Upper lobe of left lung (tissue), 4 donors: Measurements from ENCODE around the gene RUNX2.

ENCODE experiments used
- POLR2A ChIP-seq, 4 donors: fragments of 450-650 bp; IDR thresholded peaks; one replicate each; pipeline ENCODE4 v1.5.1; 2016 to 2017; ENCODE audit warnings: antibody characterized with exemption in 4 of 4, mild to moderate bottlenecking in 2 of 4
- POLR2AphosphoS5 ChIP-seq, 2 donors: sonication (generic); formaldehyde crosslinking; IDR thresholded peaks; one replicate each; pipeline ENCODE4 v1.5.1; 2017; ENCODE audit warnings: antibody characterized with exemption in 2 of 2
- TF ChIP-seq, protein P1 (sequence below), 6 experiments: fragments of 450-650 bp in 4 of 6; fragments of 200-600 bp in 2 of 6; sonication (generic) in 2 of 6; IDR thresholded peaks; one replicate each; pipeline ENCODE4 v1.5.1; 2016 to 2019; ENCODE audit warnings: antibody characterized with exemption in 6 of 6

DNA sequence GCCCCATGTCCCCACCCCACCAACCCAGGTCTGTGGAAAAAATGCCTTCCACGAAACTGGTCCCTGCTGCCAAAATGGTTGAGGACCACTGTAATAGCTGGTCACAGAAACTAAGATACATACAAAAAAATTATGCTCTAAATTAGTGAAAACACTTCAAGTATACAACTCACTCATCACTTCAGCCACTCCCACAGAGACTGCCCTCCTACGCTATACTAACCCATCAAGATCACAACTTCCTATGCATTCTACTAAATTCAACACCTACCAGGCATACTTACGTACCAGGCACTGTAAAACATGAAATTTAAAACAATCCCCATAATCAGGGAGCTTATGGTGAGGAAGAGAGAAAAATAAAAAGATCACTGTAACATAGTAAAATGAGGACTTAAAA, 22.9 kb downstream of the RUNX2 start:
- TF ChIP-seq POLR2A (IDR thresholded peaks at IDR 0.05) (no peak), POLR2AphosphoS5 (IDR thresholded peaks at IDR 0.05) (no peak)
- TF ChIP-seq, protein P1, sequence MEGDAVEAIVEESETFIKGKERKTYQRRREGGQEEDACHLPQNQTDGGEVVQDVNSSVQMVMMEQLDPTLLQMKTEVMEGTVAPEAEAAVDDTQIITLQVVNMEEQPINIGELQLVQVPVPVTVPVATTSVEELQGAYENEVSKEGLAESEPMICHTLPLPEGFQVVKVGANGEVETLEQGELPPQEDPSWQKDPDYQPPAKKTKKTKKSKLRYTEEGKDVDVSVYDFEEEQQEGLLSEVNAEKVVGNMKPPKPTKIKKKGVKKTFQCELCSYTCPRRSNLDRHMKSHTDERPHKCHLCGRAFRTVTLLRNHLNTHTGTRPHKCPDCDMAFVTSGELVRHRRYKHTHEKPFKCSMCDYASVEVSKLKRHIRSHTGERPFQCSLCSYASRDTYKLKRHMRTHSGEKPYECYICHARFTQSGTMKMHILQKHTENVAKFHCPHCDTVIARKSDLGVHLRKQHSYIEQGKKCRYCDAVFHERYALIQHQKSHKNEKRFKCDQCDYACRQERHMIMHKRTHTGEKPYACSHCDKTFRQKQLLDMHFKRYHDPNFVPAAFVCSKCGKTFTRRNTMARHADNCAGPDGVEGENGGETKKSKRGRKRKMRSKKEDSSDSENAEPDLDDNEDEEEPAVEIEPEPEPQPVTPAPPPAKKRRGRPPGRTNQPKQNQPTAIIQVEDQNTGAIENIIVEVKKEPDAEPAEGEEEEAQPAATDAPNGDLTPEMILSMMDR (IDR thresholded peaks at IDR 0.05): no peak
